Thyroid gland (tissue), 4 donors: Measurements from ENCODE around the gene CS. TPM values are rescaled to one million over a fixed set of nuclear protein-coding genes. Genes with fewer than 3 reads are reported as not detected.
"Not testable (repeated sequence)": the region's sequence is repeated elsewhere in the genome, so short reads cannot be mapped to it uniquely, and the experiment has no call there.

Experiments used
- DNase-seq, 2 donors: peaks; one replicate each; pipeline ENCODE4 v3.0.0-alpha.2; 2019
- H3K27ac ChIP-seq, 3 donors: fragments of 200-600 bp; sonication (generic); 1 replicate in 2 of 3; 2 replicates in 1 of 3; pipeline ENCODE4 v1.5.1; 2016 to 2019; ENCODE audit warnings: mild to moderate bottlenecking in 1 of 3, moderate library complexity in 1 of 3
- H3K27me3 ChIP-seq: fragments of 200-600 bp; sonication (generic); one replicate; pipeline ENCODE4 v1.5.1; 2019
- H3K36me3 ChIP-seq, 2 donors: fragments of 200-600 bp; sonication (generic); one replicate each; pipeline ENCODE4 v1.5.1; 2016 to 2019
- H3K4me1 ChIP-seq, 2 donors: fragments of 200-600 bp; sonication (generic); one replicate each; pipeline ENCODE4 v1.5.1; 2017 to 2019
- H3K4me3 ChIP-seq, 3 donors: fragments of 200-600 bp; sonication (generic); replicated peaks in 1 of 3; 1 replicate in 2 of 3; 2 replicates in 1 of 3; pipeline ENCODE4 v1.5.1; 2016; ENCODE audit warnings: mild to moderate bottlenecking in 1 of 3
- H3K9me3 ChIP-seq: fragments of 200-600 bp; sonication (generic); one replicate; pipeline ENCODE4 v1.5.1; 2017
- CTCF ChIP-seq, 6 experiments: fragments of 200-600 bp in 3 of 6; fragments of 450-650 bp in 3 of 6; sonication (generic) in 3 of 6; IDR thresholded peaks; one replicate each; pipeline ENCODE4 v1.5.1; 2016 to 2019; ENCODE audit warnings: antibody characterized with exemption in 6 of 6, mild to moderate bottlenecking in 2 of 6, inconsistent platforms in 1 of 6, moderate library complexity in 1 of 6
- POLR2A ChIP-seq, 2 donors: fragments of 450-650 bp; IDR thresholded peaks; one replicate each; pipeline ENCODE4 v1.6.1; 2017; ENCODE audit warnings: antibody characterized with exemption in 2 of 2, mild to moderate bottlenecking in 2 of 2, moderate library complexity in 1 of 2
- WGBS, 2 donors: methylation state at CpG; one replicate each; pipeline ENCODE4 v1.1.5; 2017; 5-methylcytosine and 5-hydroxymethylcytosine counted together
- intact Hi-C: fragments of 100-400 bp; cut with DNase I; formaldehyde crosslinking; loops from one replicate; pipeline ENCODE4 v1.15.1; 2023
- total RNA-seq, 4 donors: library from RNA; depleted of rRNA; stranded (reverse); fragments of >200 nt; gene quantifications; one replicate each; pipeline ENCODE4 v1.2.3, GENCODE V29; 2016

CS gene
- total RNA-seq, 4 donors from 2014 or later: 110 to 190 (median 118) TPM

DNA sequence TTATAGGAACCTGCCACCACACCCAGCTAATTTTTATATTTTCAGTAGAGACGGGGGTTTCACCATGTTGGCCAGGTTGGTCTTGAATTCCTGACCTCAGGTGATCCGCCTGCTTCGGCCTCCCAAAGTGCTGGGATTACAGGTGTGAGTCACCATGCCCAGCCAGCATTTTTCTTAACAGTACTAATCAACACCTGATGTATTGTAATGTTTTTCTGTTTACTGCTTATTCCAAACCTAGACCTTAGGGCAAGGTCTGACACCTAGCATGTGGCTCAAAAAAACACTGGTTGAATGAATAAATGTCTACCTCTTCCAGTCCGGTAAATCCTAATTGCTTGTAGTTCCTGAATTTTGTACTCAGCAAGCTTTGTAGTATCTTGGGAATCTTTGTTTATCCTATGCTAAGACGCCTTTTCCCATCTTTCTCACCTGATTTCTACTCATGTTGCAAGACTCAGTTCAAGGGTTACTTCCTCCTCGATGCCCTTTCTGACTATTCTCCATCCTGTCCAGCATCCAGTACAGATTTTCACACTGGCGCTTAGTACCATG, 30.9 kb upstream of the CS start:
- WGBS, 2 donors: 95 to 96% methylated on average over 7 of the region's 7 CpGs
- Histone ChIP-seq H3K4me1 (peaks cover 8 to 19% of the 10 kb centered on the region in 2 donors), H3K9me3 (no peaks in the 10 kb centered on the region), H3K27me3 (no peaks in the 10 kb centered on the region), H3K36me3 (peaks cover 15 to 19% of the 10 kb centered on the region in 2 donors), H3K27ac (no peak overlapping the region), H3K4me3 (no peak overlapping the region)
- intact Hi-C loops: loop anchor here (10.0 kb wide), 1 partner anchor 134 kb away; the partner anchor contains the start of gene SPRYD4
- TF ChIP-seq CTCF (IDR thresholded peaks at IDR 0.05) (no peak), POLR2A (IDR thresholded peaks at IDR 0.05) (no peak)
- no peak for DNase-seq

DNA sequence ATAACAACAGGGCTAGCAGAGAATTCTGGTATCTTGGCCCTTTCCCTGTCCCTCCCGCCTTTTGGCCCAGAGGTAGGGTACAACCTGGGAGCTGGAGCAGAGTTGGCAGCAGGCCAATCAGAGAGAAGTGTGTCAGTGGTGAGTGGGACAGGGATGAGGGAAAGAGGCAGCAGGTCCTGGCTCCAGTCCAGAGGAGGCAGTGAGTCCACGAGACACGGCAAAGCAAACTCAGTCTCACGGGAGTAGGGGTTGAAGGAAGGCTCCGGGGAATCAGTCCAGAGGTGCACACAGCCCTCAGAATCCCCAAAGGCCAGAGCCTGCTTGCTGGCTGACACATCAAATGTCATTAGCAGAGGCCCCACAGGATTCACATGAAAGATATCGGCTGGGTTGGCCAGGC, 26.4 kb upstream of the CS start:
- no peaks in the 10 kb centered on the region for H3K27me3 ChIP-seq
- H3K4me1 ChIP-seq: no peaks in the 10 kb centered on the region
- peak in 1 of 2 donors; percentile 16 for DNase-seq
- no peaks in the 10 kb centered on the region for H3K9me3 ChIP-seq
- H3K36me3 ChIP-seq: peaks cover 58 to 63% of the 10 kb centered on the region in 2 donors
- intact Hi-C loops: no loop called here
- H3K4me3 ChIP-seq: no peak overlapping the region
- no peak for TF ChIP-seq CTCF (IDR thresholded peaks at IDR 0.05)
- TF ChIP-seq POLR2A (IDR thresholded peaks at IDR 0.05): no peak
- WGBS, 2 donors: 75 to 79% methylated on average over 6 of the region's 6 CpGs
- no peak overlapping the region for H3K27ac ChIP-seq

DNA sequence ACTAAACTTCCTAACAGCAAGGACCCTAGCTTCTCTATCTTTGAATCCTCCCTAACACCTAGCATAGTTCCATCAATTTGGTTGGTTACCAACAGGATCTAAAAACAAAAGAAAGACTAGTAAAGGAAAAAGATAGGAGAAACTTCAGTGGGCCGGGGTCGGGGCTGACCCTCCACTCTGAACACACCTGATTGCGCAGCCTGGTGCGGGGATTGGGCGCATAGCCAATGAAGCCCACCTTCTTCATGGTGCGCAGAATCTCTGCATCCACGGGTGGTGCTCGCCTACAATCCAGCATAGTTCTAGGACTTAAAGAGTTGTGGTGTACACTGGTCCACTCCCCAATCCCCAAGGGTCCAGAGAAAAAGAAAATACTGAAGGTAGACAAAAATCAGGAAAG, 26.0 kb upstream of the CS start:
- DNase-seq: no peak
- Histone ChIP-seq H3K36me3 (peaks cover 58 to 67% of the 10 kb centered on the region in 2 donors), H3K27me3 (no peaks in the 10 kb centered on the region), H3K4me3 (no peak overlapping the region), H3K9me3 (no peaks in the 10 kb centered on the region), H3K4me1 (no peaks in the 10 kb centered on the region), H3K27ac (no peak overlapping the region)
- intact Hi-C loops: no loop called here
- 95% methylated on average over 8 of the region's 8 CpGs for WGBS, 2 donors
- TF ChIP-seq CTCF (IDR thresholded peaks at IDR 0.05): no peak
- TF ChIP-seq POLR2A (IDR thresholded peaks at IDR 0.05): no peak

DNA sequence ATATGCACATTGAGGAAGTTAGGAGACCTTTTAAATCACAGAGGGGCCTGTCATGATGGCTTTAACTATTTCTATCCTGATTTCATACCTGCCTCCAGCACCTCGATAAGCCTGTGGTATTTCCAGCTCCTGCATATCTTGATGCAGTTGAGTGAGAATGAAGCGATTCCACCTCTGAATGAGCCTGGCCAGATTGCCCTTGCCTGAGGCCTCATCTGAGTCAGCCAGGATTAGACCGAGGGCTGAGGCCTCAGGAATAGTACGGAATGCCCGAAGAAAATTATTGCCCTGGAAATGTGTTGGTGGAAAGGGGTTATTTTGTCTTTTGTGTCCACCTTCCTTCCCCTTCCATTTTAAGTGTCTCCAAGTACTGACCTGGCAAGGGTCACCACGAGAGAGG, 24.1 kb upstream of the CS start:
- Histone ChIP-seq H3K9me3 (no peaks in the 10 kb centered on the region), H3K27me3 (no peaks in the 10 kb centered on the region), H3K4me1 (no peaks in the 10 kb centered on the region), H3K4me3 (no peak overlapping the region), H3K36me3 (peaks cover 71 to 82% of the 10 kb centered on the region in 2 donors), H3K27ac (no peak overlapping the region)
- intact Hi-C loops: no loop called here
- 87 to 93% methylated on average over 6 of the region's 6 CpGs for WGBS, 2 donors
- no peak for DNase-seq
- TF ChIP-seq POLR2A (IDR thresholded peaks at IDR 0.05): no peak
- TF ChIP-seq CTCF (IDR thresholded peaks at IDR 0.05): no peak

DNA sequence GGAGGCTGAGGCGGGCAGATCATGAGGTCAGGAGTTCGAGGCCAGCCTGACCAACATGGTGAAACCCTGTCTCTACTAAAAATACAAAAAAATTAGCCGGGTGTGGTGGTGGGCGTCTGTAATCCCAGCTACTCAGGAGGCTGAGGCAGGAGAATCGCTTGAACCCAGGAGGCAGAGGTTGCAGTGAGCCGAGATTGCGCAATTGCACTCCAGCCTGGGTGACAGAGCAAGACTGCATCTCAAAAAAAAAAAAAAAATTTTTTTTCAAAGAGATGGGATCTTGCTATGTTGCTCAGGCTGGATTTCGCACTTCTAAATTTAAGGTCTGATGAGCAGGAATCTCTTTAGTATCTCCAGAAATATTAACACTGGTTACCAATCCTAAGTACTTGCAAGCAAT, 21.5 kb upstream of the CS start:
- H3K4me1 ChIP-seq, intact Hi-C loops, H3K9me3 ChIP-seq, H3K27me3 ChIP-seq, H3K27ac ChIP-seq, H3K4me3 ChIP-seq, DNase-seq: not testable (repeated sequence)
- peaks cover 64 to 72% of the 10 kb centered on the region in 2 donors for H3K36me3 ChIP-seq
- WGBS, 2 donors: 94 to 97% methylated on average over 8 of the region's 8 CpGs
